ENCODE results near the gene RHOXF1.
"Not testable (repeated sequence)": the region's sequence is repeated elsewhere in the genome, so short reads cannot be mapped to it uniquely, and the experiment has no call there.

- TF ChIP-seq POLR2A, POLR2AphosphoS5 (IDR thresholded peaks at IDR 0.05): not testable (repeated sequence)
- TF ChIP-seq, protein P1, sequence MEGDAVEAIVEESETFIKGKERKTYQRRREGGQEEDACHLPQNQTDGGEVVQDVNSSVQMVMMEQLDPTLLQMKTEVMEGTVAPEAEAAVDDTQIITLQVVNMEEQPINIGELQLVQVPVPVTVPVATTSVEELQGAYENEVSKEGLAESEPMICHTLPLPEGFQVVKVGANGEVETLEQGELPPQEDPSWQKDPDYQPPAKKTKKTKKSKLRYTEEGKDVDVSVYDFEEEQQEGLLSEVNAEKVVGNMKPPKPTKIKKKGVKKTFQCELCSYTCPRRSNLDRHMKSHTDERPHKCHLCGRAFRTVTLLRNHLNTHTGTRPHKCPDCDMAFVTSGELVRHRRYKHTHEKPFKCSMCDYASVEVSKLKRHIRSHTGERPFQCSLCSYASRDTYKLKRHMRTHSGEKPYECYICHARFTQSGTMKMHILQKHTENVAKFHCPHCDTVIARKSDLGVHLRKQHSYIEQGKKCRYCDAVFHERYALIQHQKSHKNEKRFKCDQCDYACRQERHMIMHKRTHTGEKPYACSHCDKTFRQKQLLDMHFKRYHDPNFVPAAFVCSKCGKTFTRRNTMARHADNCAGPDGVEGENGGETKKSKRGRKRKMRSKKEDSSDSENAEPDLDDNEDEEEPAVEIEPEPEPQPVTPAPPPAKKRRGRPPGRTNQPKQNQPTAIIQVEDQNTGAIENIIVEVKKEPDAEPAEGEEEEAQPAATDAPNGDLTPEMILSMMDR (IDR thresholded peaks at IDR 0.05 in 8 of 11, conservative IDR thresholded peaks at IDR 0.05 in 3 of 11) = not testable (repeated sequence)
Measured at GRCh38 chrX:120066169-120066568, 49.5 kb downstream of the RHOXF1 start.
